Measurements from ENCODE around the gene BPHL.
A peak's percentile ranks its signal among the peaks of the same experiment; 100 is the strongest.
"Not testable (repeated sequence)": the region's sequence is repeated elsewhere in the genome, so short reads cannot be mapped to it uniquely, and the experiment has no call there.

BPHL gene

DNA sequence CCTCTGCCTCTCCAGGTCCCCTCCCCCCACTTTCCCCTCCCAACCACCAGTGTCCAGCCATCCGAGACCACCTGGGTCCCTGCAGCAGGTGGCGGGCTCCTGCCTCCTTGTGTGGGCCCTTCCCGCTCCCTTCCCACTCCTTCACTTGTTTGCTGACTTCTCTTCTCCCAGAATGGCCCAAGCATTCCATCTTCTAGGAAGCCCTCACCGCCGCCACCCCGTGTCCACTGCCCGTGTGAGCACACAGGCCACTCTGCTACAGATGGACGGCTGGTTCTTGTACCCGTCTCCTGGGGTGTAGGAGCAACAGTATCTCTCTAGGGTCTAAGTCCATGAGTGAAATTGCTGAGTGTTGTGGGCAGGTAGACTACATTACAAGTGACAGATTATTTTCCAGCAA is 15.0 kb downstream of the BPHL start:
- no peak for DNase-seq (ENCODE audit: low read depth)
- TF ChIP-seq, protein P1, sequence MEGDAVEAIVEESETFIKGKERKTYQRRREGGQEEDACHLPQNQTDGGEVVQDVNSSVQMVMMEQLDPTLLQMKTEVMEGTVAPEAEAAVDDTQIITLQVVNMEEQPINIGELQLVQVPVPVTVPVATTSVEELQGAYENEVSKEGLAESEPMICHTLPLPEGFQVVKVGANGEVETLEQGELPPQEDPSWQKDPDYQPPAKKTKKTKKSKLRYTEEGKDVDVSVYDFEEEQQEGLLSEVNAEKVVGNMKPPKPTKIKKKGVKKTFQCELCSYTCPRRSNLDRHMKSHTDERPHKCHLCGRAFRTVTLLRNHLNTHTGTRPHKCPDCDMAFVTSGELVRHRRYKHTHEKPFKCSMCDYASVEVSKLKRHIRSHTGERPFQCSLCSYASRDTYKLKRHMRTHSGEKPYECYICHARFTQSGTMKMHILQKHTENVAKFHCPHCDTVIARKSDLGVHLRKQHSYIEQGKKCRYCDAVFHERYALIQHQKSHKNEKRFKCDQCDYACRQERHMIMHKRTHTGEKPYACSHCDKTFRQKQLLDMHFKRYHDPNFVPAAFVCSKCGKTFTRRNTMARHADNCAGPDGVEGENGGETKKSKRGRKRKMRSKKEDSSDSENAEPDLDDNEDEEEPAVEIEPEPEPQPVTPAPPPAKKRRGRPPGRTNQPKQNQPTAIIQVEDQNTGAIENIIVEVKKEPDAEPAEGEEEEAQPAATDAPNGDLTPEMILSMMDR (IDR thresholded peaks at IDR 0.05; ENCODE audit: control insufficient read depth, extremely low read depth, insufficient read depth) = no peak
- H3K4me3 ChIP-seq (ENCODE audit: low read depth, low read length) = no peak overlapping the region

DNA sequence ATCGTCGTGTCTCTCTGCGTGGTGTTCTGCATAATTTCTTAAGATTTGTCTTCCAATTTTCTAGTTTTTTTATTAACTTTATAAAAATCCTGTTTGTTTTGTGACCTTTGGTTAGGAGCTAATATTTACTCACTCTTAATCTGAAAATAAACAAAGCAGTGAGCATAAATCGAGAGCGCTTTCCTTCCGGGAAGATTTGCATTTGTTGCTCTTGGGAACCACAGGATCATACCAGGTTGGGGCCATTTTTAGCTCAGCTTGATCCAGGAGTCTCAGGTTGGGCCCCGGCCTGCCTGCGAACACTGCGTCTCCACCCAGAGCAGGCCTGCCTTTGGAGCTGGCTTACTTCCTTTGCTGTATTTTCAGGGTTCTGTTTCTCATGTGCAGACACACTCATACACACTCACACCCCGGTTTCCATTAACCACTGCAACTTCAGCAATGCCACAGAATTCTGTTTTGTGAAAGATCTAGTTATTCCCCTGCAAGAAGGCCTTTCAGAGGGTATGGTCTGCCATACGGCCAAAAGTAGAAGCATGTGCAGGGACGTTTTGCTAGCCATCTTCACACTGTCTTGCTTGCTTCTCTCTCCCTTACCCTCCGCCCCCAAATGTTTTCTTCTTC is 17.3 kb downstream of the BPHL start:
- H3K4me3 ChIP-seq (ENCODE audit: low read depth, low read length) = no peak overlapping the region; the same call in 1 of the 2 replicates
- TF ChIP-seq, protein P1 (IDR thresholded peaks at IDR 0.05; ENCODE audit: control insufficient read depth, extremely low read depth, insufficient read depth) = no peak
- peak; percentile 77 for DNase-seq (ENCODE audit: low read depth)

DNA sequence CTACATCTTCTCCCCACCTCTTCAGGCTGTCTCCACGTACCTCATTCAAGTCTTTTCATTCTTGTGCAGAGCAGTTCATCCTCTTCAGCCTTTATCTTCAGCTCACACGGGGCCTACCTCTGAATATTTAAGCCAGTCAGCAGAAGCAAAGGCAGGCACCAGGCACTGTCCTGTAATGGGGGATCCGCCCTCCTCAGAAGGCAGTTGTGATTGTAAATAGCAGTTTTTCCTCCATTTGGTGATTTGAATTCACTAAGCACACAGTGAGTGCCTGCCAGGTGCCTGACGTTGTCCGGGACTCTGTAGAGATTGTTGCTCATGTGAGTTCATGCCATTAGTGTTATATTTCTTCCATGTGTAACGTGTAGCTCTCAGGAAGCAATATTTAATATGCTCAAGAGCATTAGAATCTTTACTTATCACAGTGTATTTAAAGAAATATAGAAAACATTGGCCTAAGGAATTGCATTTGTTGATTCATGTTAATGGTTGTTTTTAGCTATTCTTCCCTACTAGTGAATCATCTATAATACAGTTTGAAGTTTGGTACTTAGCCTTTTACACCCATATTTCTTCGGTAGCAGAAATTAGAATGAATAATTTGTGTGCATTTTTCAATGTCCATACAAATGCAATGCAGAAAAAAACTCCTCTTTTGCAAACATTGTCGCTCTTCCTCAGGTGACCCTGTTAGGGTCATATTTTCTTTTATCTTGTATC is 17.9 kb downstream of the BPHL start:
- DNase-seq (ENCODE audit: low read depth) = no peak
- TF ChIP-seq, protein P1 (IDR thresholded peaks at IDR 0.05; ENCODE audit: control insufficient read depth, extremely low read depth, insufficient read depth) = no peak
- H3K4me3 ChIP-seq (ENCODE audit: low read depth, low read length) = no peak overlapping the region

DNA sequence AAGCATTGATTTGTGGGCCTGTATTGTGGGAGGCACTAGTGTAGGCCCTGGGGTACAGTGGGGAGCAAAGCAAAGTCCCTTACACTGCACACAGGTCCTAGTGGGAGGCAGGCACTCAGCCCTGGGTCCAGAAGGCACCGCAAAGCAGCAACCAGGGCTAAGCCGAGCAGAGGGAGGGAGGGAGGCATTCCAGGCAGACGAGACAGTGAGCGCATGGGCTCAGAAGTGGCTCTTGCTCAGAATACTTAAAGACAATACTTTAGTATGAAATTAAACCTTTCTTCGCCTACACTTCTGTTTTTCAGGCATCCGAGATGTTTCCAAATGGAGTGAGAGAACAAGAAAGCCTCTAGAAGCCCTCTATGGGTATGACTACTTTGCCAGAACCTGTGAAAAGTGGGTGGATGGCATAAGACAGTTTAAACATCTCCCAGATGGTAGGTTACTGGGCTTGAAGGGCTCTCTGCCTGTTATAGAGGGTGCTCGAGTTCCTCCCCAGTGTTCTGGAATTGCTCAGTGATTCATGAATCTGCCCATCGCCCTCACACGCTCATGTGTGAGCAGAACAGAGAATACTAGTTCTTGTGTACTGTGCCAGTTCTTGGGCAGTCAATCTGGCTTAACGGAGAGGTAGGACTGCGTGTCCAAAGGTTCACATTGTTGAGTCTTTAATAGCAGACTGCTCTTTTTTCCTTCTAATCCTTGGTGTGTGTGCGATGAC is 18.7 kb downstream of the BPHL start:
- TF ChIP-seq, protein P1 (IDR thresholded peaks at IDR 0.05; ENCODE audit: control insufficient read depth, extremely low read depth, insufficient read depth) = no peak
- no peak for DNase-seq (ENCODE audit: low read depth)
- H3K4me3 ChIP-seq (ENCODE audit: low read depth, low read length) = no peak overlapping the region

DNA sequence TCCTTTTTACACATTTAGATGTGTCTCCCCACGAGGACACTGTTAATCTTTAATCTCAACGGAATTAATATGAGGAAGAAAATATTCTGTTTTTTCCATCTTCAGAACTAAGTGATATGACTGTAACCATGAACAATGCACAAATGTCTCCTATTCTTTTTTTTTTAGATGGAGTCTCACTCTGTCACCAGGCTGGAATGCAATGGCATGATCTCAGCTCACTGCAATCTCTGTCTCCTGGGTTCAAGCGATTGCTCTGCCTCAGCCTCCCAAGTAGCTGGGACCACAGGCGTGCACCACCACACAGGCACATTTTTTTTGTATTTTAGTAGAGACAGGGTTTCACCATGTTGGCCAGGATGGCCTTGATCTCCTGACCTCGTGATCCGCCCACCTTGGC is 19.4 kb downstream of the BPHL start:
- DNase-seq (ENCODE audit: low read depth); H3K4me3 ChIP-seq (ENCODE audit: low read depth, low read length): not testable (repeated sequence)

DNA sequence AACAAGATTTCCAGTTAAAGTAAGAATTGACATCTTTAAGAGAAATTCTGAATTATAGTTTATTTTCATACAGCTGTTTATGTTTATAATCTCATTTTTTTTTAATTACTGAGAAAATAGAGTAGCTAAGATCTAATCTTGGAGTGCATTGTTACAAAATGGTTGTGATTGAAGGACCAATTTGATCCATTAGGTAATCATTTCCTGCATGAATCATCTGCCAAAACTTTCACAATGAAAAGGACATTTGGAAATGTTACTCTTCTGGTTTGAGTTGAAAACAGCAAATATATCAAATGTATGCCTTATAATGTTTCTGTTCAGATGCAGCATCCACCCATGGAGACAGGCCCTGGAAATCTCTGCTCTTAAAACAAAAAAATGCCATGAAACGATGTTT is 19.8 kb downstream of the BPHL start:
- TF ChIP-seq, protein P1 (IDR thresholded peaks at IDR 0.05; ENCODE audit: control insufficient read depth, extremely low read depth, insufficient read depth) = no peak
- no peak overlapping the region for H3K4me3 ChIP-seq (ENCODE audit: low read depth, low read length)
- DNase-seq (ENCODE audit: low read depth) = no peak

DNA sequence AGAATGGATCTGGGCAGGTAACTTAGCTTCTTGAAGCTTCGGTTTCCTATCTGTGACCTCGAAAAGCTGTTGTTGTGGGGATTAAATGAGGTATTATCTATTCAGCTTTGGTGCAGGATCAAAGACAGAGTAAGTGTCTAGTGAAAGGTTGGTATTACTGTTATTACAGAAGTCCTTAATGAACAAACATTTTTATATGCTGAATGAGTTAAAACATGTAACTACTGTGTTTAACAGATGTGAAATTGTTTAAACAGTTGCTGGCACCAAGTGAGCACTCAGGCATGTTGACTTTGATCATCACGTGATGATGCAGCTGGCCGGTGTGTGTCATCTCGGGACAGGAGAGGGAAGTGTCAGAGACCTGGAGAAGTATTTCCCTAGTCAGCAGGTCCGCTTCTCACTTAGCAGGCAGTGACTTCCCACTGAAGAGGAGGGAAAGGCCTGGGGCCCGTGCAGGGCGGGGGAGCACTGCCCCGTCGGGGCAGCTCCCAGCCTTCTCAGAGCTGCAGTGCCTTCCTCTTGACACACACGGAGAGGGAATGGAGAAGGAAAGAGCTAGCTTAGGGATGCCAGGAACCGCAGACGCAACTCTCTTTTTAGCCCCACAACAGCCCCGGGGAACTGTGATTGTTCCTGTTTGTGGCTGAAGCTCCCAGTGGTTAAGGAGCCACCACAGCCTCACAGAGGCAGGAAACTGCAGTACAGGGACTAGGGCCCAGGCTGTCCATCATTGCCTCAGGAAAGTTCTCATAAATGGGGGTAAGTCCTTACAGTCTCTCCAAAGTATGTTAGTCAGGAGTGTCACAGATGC is 20.8 kb downstream of the BPHL start:
- peak; percentile 99 for DNase-seq (ENCODE audit: low read depth)
- no peak overlapping the region for H3K4me3 ChIP-seq (ENCODE audit: low read depth, low read length)
- TF ChIP-seq, protein P1 (IDR thresholded peaks at IDR 0.05; ENCODE audit: control insufficient read depth, extremely low read depth, insufficient read depth) = no peak

All from LNCaP clone FGC (cell line).